Activated CD4-positive, alpha-beta T cell treated with anti-CD3 and anti-CD28 coated beads for 24 hours (primary cell): ENCODE results near the gene CES2.
A peak's percentile ranks its signal among the peaks of the same experiment; 100 is the strongest.
"Not testable (repeated sequence)": the region's sequence is repeated elsewhere in the genome, so short reads cannot be mapped to it uniquely, and the experiment has no call there.

ENCODE experiments used
- DNase-seq, 2 donors: peaks; one replicate each; pipeline ENCODE4 v3.0.0-alpha.2; 2020; ENCODE audit warnings: low read depth in 2 of 2

CES2 gene

GRCh38 chr16:66977341-66978113, 42.2 kb downstream of the CES2 start:
- DNase-seq = peak; percentile 88 to 94

GRCh38 chr16:66979011-66979717, 43.8 kb downstream of the CES2 start:
- DNase-seq = no peak

DNA sequence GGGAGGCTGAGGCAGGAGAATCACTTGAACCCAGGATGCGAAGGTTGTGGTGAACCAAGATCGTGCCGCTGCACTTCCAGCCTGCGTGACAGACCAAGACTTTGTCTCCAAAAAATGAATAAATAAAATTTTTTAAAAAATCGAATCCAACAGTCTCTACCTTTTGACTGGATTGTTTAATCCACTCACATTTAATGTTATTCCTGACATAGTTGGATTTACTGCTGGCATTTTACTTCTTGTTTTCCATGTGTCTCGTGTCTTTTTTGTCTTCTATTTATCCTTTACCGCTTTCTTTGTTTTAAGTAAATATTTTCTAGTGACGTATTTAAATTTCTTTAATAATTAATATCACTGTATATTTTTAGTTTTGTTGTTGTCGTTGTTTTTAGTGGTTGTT, 47.7 kb downstream of the CES2 start:
- no peak for DNase-seq

GRCh38 chr16:66984892-66985311, 49.6 kb downstream of the CES2 start:
- peak; percentile 29 to 55 for DNase-seq

GRCh38 chr16:66986559-66986958, 51.2 kb downstream of the CES2 start:
- DNase-seq = no peak

GRCh38 chr16:66988197-66988788, 53.0 kb downstream of the CES2 start, which contains the start of gene CES4A:
Gene CES4A (plus strand): TSS chr16:66988589. CDS start chr16:66988773, 184 bp downstream.
- no peak for DNase-seq

- DNase-seq = no peak
These were observed 56.3 kb downstream of the CES2 start for GRCh38 chr16:66991545-66992077.

- not testable (repeated sequence) for DNase-seq
These were observed 58.2 kb downstream of the CES2 start for GRCh38 chr16:66993558-66993957.
